A549 (cell line): ENCODE measurements around the gene S1PR2.

Experiments used
- BHLHE40 ChIP-seq: IDR thresholded peaks from 2 replicates; pipeline ENCODE4 v1.6.1; 2012; ENCODE audit warnings: low read depth, low read length, inconsistent platforms
- CBX8 ChIP-seq: fragments of 200-600 bp; sonication (generic); IDR thresholded peaks from 2 replicates; pipeline ENCODE4 v1.6.1; 2016
- CHD4 ChIP-seq: fragments of 200-600 bp; sonication (generic); IDR thresholded peaks from 2 replicates; pipeline ENCODE4 v1.6.1; 2016; ENCODE audit warnings: antibody characterized with exemption, mild to moderate bottlenecking, borderline replicate concordance
- NR3C1 ChIP-seq: fragments of >200 bp; sonication (Bioruptor Twin); formaldehyde crosslinking; IDR thresholded peaks from 3 replicates; pipeline ENCODE4 v1.6.1; 2017
- POLR2A ChIP-seq: IDR thresholded peaks from 2 replicates; pipeline ENCODE4 v1.6.1; 2012; ENCODE audit warnings: mild to moderate bottlenecking, low read length
- ZNF302 ChIP-seq: fragments of 250-450 bp; sonication (Bioruptor Pico); IDR thresholded peaks from 2 replicates; pipeline ENCODE4 v1.9.0; 2021; ENCODE audit warnings: inconsistent platforms, mild to moderate bottlenecking, moderate library complexity
- TF ChIP-seq, protein P1 (sequence below): fragments of >200 bp; sonication (Bioruptor Twin); formaldehyde crosslinking; IDR thresholded peaks from 3 replicates; pipeline ENCODE4 v1.5.1; 2016

DNA sequence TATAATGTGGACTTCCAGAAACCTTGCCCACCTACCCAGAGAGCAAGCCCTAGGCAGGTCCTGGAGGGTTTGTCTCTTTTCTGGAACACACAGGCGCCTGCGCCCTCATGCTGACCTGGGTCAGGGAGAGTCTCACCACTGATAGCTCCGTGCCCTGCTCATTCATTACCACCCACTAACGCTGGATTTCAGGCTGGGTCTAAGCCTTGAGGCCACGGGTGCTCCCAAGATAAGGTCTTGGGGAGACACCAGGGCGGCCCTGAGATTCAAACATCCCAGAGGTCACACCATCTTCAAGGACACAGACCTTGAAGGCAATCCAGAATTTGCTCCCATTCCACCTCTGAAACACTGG is 5.1 kb downstream of the S1PR2 start:
- TF ChIP-seq, protein P1, sequence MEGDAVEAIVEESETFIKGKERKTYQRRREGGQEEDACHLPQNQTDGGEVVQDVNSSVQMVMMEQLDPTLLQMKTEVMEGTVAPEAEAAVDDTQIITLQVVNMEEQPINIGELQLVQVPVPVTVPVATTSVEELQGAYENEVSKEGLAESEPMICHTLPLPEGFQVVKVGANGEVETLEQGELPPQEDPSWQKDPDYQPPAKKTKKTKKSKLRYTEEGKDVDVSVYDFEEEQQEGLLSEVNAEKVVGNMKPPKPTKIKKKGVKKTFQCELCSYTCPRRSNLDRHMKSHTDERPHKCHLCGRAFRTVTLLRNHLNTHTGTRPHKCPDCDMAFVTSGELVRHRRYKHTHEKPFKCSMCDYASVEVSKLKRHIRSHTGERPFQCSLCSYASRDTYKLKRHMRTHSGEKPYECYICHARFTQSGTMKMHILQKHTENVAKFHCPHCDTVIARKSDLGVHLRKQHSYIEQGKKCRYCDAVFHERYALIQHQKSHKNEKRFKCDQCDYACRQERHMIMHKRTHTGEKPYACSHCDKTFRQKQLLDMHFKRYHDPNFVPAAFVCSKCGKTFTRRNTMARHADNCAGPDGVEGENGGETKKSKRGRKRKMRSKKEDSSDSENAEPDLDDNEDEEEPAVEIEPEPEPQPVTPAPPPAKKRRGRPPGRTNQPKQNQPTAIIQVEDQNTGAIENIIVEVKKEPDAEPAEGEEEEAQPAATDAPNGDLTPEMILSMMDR, result no peak
- TF ChIP-seq CBX8, result no peak
- TF ChIP-seq POLR2A, result no peak
- no peak for TF ChIP-seq ZNF302 (CRISPR knock-in tag)
- no peak for TF ChIP-seq BHLHE40
- no peak for TF ChIP-seq CHD4
- no peak for TF ChIP-seq NR3C1
